Esophagus mucosa (tissue), 1 donor: ENCODE results near the gene IL2. TPM values are rescaled to one million over a fixed set of nuclear protein-coding genes. Genes with fewer than 3 reads are reported as not detected.

Source experiments
- total RNA-seq: library from RNA; stranded (reverse); gene quantifications from one replicate; pipeline ENCODE4 v1.2.4, GENCODE V29; 2023
- donor health status: DM: yes; HTN: yes; CAD: no.

Gene IL2
- total RNA-seq, 1 donor from 2014 or later, result not detected

Other genes starting within 250 kb of the IL2 start
- not detected for gene ADAD1, start 77.7 kb downstream of the IL2 start, total RNA-seq
- gene IL21, start 164.3 kb upstream of the IL2 start, total RNA-seq, result not detected